ENCODE measurements around the gene WDR41.

DNA sequence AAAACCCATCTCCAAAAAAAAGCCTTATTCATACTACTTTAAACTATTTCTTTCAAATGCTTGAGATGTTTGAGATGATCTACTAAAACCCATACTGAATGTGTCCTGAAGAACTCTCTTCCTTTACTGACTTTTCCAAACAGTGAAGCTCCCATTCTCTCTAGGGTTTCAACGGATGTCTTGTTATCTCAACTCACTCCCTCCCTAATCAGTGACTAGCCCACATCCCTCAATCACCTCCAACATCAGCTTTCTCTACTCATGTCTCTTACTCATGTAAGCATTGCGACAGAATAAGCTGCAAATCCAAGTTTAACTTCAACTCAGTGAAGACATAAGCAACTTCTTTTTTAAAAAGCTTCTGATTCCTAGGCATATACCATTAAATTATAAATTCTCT lies 42.1 kb downstream of the WDR41 start:
- TF ChIP-seq, protein P1, sequence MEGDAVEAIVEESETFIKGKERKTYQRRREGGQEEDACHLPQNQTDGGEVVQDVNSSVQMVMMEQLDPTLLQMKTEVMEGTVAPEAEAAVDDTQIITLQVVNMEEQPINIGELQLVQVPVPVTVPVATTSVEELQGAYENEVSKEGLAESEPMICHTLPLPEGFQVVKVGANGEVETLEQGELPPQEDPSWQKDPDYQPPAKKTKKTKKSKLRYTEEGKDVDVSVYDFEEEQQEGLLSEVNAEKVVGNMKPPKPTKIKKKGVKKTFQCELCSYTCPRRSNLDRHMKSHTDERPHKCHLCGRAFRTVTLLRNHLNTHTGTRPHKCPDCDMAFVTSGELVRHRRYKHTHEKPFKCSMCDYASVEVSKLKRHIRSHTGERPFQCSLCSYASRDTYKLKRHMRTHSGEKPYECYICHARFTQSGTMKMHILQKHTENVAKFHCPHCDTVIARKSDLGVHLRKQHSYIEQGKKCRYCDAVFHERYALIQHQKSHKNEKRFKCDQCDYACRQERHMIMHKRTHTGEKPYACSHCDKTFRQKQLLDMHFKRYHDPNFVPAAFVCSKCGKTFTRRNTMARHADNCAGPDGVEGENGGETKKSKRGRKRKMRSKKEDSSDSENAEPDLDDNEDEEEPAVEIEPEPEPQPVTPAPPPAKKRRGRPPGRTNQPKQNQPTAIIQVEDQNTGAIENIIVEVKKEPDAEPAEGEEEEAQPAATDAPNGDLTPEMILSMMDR (IDR thresholded peaks at IDR 0.05), result no peak
- no peak for TF ChIP-seq ZFX (IDR thresholded peaks at IDR 0.05; ENCODE audit: borderline replicate concordance)

All from 22Rv1 (cell line).